Measurements from ENCODE around the gene ZNF253. TPM values are rescaled to one million over a fixed set of nuclear protein-coding genes. Genes with fewer than 3 reads are reported as not detected.

The ZNF253 gene
- total and polyA plus RNA-seq, 10 of the 15 experiments (the other 5 are each of a cell fraction or from before 2014, with no cell fraction given) = 2.6 to 8.9 (median 5.2) TPM

- TF ChIP-seq CUX1 (IDR thresholded peaks at IDR 0.05; ENCODE audit: insufficient replicate concordance, low read depth, low read length) = no peak
- TF ChIP-seq BCL3 (IDR thresholded peaks at IDR 0.05; ENCODE audit: borderline replicate concordance, insufficient read depth, low read depth, low read length, poor library complexity, severe bottlenecking) = peak; percentile 87
- peak; percentile 40; the same call in 1 of the 2 replicates for TF ChIP-seq BACH1 (IDR thresholded peaks at IDR 0.05; ENCODE audit: borderline replicate concordance)
- TF ChIP-seq ATF3 (IDR thresholded peaks at IDR 0.05; ENCODE audit: borderline replicate concordance, extremely low read depth, low read depth, low read length) = no peak
- TF ChIP-seq YBX1 (IDR thresholded peaks at IDR 0.05) = no peak
- no peak for TF ChIP-seq FOXK2 (IDR thresholded peaks at IDR 0.05)
- TF ChIP-seq LARP7 (IDR thresholded peaks at IDR 0.05) = no peak
- TF ChIP-seq IKZF1 (conservative IDR thresholded peaks at IDR 0.05) = peak; percentile 60
- no peak for TF ChIP-seq MAX (IDR thresholded peaks at IDR 0.05; ENCODE audit: low read depth, low read length)
- no peak for TF ChIP-seq POLR2AphosphoS5 (IDR thresholded peaks at IDR 0.05; ENCODE audit: low read length)
- TF ChIP-seq RCOR1 (conservative IDR thresholded peaks at IDR 0.05; ENCODE audit: low read depth, low read length) = no peak
- no peak for TF ChIP-seq NFYB (IDR thresholded peaks at IDR 0.05; ENCODE audit: insufficient read depth, low read depth, low read length)
- peak; percentile 51; the same call in 1 of the 2 replicates for TF ChIP-seq PAX5 (IDR thresholded peaks at IDR 0.05; ENCODE audit: borderline replicate concordance, low read depth, low read length)
- TF ChIP-seq E2F8 (IDR thresholded peaks at IDR 0.05; ENCODE audit: low read depth, partially characterized antibody) = no peak
- TF ChIP-seq TAF1 (IDR thresholded peaks at IDR 0.05; ENCODE audit: borderline replicate concordance, low read depth, low read length) = no peak
- no peak for TF ChIP-seq PRDM15 (CRISPR knock-in tag; IDR thresholded peaks at IDR 0.05)
Measured at GRCh38 chr19:19823916-19824315, 41.8 kb upstream of the ZNF253 start (continued).
